ENCODE measurements around the gene UQCR11. TPM values are rescaled to one million over a fixed set of nuclear protein-coding genes. Genes with fewer than 3 reads are reported as not detected.

UQCR11 gene
- total and polyA plus RNA-seq, 8 donors: 32.2 to 659 (median 153) TPM

DNA sequence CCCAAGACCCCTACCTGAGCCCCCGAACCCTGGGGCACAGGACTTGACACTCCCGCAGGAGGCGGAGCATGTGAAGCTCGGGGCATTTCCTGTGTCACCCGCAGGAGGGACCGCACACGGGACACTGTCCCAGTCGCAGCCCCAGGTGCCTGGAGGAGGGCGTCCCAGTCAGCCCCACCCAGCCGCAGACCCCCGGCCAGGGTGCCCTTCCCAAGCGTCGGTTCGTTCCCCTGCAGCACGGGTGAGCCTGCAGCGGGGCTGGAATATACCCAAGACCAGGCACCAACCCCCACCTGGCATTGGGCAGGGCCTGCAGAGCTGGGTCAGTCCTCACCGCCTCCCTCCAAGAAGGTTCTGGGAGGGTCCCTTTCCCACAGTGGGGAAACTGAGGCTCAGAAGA is 25.5 kb upstream of the UQCR11 start:
- no peak for TF ChIP-seq POLR2AphosphoS5 (IDR thresholded peaks at IDR 0.05)
- Histone ChIP-seq H3K36me3 (peaks cover 17 to 73% (median 63%) of the 10 kb centered on the region in 4 donors), H3K9me3 (peaks cover 0 to 5% (median 0%) of the 10 kb centered on the region in 4 donors), H3K27me3 (no peaks in the 10 kb centered on the region), H3K4me3 (no peak overlapping the region), H3K27ac (no peak overlapping the region), H3K4me1 (peaks cover 0 to 13% (median 6%) of the 10 kb centered on the region in 4 donors)
- no peak for DNase-seq
- intact Hi-C loops (cut with DNase I; ENCODE audit: low total_unique reads): no loop called here
- WGBS, 5 donors: 88 to 95% (median 92%) methylated on average over 4 to 17 of the region's 17 CpGs

DNA sequence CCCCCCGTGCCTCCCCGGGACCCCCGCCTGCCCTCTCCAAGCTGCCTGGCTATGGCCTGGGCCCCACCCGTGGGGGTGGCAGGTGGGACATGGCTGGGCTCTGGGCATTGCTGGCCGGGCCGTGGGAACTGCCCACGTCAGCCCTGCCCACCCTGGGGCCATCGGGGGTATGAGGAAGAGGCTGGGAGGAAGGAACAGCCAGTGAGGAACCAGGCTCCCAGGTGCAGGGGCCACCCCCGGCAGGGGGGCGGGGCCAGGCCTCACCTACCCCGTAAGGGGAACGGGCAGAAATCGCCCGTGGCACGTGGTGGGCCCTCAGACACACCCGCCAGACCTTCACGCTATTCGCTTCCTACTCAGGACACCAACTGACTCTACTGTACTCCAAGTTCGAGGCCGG is 24.8 kb upstream of the UQCR11 start:
- Histone ChIP-seq H3K36me3 (peaks cover 15 to 75% (median 68%) of the 10 kb centered on the region in 4 donors), H3K4me1 (peaks cover 0 to 13% (median 6%) of the 10 kb centered on the region in 4 donors), H3K9me3 (peaks cover 0 to 3% (median 0%) of the 10 kb centered on the region in 4 donors), H3K27me3 (no peaks in the 10 kb centered on the region), H3K4me3 (no peak overlapping the region), H3K27ac (no peak overlapping the region)
- 88 to 94% (median 91%) methylated on average over 18 to 20 of the region's 20 CpGs for WGBS, 5 donors
- no peak for TF ChIP-seq POLR2AphosphoS5 (IDR thresholded peaks at IDR 0.05)
- TF ChIP-seq POLR2A (IDR thresholded peaks at IDR 0.05): no peak
- intact Hi-C loops (cut with DNase I; ENCODE audit: low total_unique reads): no loop called here
- DNase-seq: no peak

DNA sequence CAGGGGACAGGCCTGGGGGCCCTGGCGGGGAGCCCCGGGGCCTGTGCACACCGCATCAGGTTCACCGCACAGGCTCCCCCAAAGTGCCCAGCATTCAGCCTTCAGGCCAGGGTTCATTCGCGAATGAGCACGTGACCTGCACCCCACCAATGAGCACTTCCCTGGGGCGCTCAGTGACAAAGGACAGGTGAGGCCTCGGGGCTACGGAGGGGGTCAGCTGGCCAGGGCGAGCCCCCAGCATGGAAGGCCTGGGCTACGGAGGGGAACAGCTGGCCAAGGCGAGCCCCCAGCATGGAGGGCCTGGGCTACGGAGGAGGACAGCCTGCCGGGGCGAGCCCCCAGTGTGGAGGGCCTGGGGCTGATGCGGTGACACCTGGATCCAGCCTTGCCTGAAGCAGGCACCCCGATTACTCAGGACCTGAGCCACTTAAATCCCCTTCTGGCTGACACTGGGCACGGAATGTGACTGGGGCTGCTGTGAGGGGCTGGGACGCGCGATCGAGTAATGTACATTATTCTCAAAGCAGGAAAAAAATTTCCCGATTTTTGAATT is 24.1 kb upstream of the UQCR11 start:
- WGBS, 5 donors: 93 to 98% (median 98%) methylated on average over 18 to 24 of the region's 24 CpGs

DNA sequence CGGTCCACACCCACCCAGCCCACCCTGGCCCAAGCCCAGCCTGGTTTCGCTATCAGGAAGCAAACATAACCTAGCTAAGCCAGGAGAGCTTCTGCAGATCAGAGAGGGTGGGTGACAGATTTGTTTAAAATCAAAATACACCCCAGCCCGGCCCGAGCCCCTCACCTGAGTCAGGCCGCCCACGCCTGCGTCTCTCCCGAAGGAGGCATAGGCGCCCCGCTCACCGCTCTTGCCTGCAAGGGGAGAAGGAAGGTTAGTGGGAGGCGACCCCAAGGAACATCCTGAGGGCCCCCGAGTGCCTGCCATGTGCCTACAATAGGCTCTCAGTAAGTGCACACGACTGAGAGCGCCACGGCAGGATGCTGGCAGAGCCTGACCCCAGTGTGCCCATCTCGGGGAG is 21.9 kb upstream of the UQCR11 start:
- TF ChIP-seq EP300 (IDR thresholded peaks at IDR 0.05) (no peak), POLR2AphosphoS5 (IDR thresholded peaks at IDR 0.05) (no peak), POLR2A (IDR thresholded peaks at IDR 0.05) (no peak)
- TF ChIP-seq, protein P1, sequence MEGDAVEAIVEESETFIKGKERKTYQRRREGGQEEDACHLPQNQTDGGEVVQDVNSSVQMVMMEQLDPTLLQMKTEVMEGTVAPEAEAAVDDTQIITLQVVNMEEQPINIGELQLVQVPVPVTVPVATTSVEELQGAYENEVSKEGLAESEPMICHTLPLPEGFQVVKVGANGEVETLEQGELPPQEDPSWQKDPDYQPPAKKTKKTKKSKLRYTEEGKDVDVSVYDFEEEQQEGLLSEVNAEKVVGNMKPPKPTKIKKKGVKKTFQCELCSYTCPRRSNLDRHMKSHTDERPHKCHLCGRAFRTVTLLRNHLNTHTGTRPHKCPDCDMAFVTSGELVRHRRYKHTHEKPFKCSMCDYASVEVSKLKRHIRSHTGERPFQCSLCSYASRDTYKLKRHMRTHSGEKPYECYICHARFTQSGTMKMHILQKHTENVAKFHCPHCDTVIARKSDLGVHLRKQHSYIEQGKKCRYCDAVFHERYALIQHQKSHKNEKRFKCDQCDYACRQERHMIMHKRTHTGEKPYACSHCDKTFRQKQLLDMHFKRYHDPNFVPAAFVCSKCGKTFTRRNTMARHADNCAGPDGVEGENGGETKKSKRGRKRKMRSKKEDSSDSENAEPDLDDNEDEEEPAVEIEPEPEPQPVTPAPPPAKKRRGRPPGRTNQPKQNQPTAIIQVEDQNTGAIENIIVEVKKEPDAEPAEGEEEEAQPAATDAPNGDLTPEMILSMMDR (IDR thresholded peaks at IDR 0.05): no peak
- intact Hi-C loops (cut with DNase I; ENCODE audit: low total_unique reads): no loop called here
- Histone ChIP-seq H3K9me3 (no peaks in the 10 kb centered on the region), H3K4me3 (no peak overlapping the region), H3K27ac (no peak overlapping the region), H3K4me1 (no peaks in the 10 kb centered on the region), H3K27me3 (no peaks in the 10 kb centered on the region), H3K36me3 (peaks cover 17 to 77% (median 72%) of the 10 kb centered on the region in 4 donors)
- WGBS, 5 donors: 90 to 96% (median 92%) methylated on average over 13 to 17 of the region's 17 CpGs
- no peak for DNase-seq

More for the DNA sequence above, 24.1 kb upstream of the UQCR11 start:
- Histone ChIP-seq H3K9me3 (no peaks in the 10 kb centered on the region), H3K36me3 (peaks cover 9 to 74% (median 66%) of the 10 kb centered on the region in 4 donors), H3K4me3 (no peak overlapping the region), H3K27me3 (no peaks in the 10 kb centered on the region), H3K4me1 (peaks cover 0 to 13% (median 6%) of the 10 kb centered on the region in 4 donors), H3K27ac (no peak overlapping the region)
- no peak for TF ChIP-seq POLR2A (IDR thresholded peaks at IDR 0.05)
- TF ChIP-seq EP300 (IDR thresholded peaks at IDR 0.05): no peak
- no peak for TF ChIP-seq POLR2AphosphoS5 (IDR thresholded peaks at IDR 0.05)
- TF ChIP-seq, protein P1 (IDR thresholded peaks at IDR 0.05): no peak
- intact Hi-C loops (cut with DNase I; ENCODE audit: low total_unique reads): no loop called here
- no peak for DNase-seq

DNA sequence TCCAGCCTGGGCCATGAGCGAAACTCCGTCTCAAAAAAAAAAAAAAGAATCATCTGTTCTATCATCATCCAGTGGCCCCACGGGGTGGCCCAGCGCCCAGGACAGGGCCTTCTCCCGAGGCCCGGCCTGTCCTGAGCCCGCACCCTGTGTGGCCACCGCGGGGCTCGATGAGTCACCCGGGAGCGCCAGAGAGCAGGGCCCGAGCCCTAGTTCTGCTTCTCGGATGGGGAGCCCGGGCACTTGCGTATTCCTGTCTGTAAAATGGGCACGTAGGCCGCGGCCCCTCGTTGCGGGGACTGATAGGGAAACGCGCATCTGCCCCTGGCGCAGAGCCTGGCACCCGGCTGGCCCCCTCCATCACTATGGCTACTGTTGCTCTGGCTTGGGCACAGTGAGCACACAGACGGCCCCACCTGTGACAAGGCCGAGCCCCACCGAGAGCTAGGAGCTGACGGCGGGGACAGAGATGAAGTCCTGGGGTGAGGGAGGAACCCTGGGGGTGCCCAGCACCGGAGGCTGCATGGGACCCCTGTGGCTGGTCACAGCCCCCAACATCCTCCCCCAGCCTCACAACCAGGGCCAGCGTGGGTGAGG is 21.3 kb upstream of the UQCR11 start:
- no peak for TF ChIP-seq POLR2A (IDR thresholded peaks at IDR 0.05)
- TF ChIP-seq POLR2AphosphoS5 (IDR thresholded peaks at IDR 0.05): no peak
- TF ChIP-seq, protein P1 (IDR thresholded peaks at IDR 0.05): no peak
- no peak for TF ChIP-seq EP300 (IDR thresholded peaks at IDR 0.05)
- intact Hi-C loops (cut with DNase I; ENCODE audit: low total_unique reads): no loop called here
- Histone ChIP-seq H3K27ac (no peak overlapping the region), H3K36me3 (peaks cover 17 to 77% (median 72%) of the 10 kb centered on the region in 4 donors), H3K4me3 (no peak overlapping the region), H3K27me3 (no peaks in the 10 kb centered on the region), H3K9me3 (no peaks in the 10 kb centered on the region), H3K4me1 (no peaks in the 10 kb centered on the region)
- 90 to 94% (median 92%) methylated on average over 30 to 32 of the region's 32 CpGs for WGBS, 5 donors
- no peak for DNase-seq

All from stomach (tissue), 9 donors.